GM12878 (cell line): ENCODE measurements around the gene SPATA19.

Experiments
- BHLHE40 ChIP-seq, 2 experiments: fragments of 450-650 bp in 1 of 2; IDR thresholded peaks; 2 replicates each; pipeline ENCODE4 v1.6.1; 2011 to 2017; ENCODE audit warnings: low read depth in 2 of 2, borderline replicate concordance in 1 of 2, improper control_type of control experiment in 1 of 2, low read length in 1 of 2, mild to moderate bottlenecking in 1 of 2
- EZH2 ChIP-seq: IDR thresholded peaks from 2 replicates; pipeline ENCODE4 v1.6.1; 2012; ENCODE audit warnings: low read depth, mild to moderate bottlenecking, control low read depth, inconsistent platforms, low read length, borderline replicate concordance; ENCODE audit not compliant: control insufficient read depth
- MXI1 ChIP-seq: fragments of 150-350 bp; IDR thresholded peaks from 2 replicates; pipeline ENCODE4 v1.6.1; 2011; ENCODE audit warnings: low read depth, mild to moderate bottlenecking, inconsistent platforms, low read length, improper control_type of control experiment
- POLR2A ChIP-seq: IDR thresholded peaks from 2 replicates; pipeline ENCODE4 v1.6.1; 2011; ENCODE audit warnings: low read depth, mild to moderate bottlenecking, low read length
- SIN3A ChIP-seq: IDR thresholded peaks from 2 replicates; pipeline ENCODE4 v1.6.1; 2012; ENCODE audit warnings: low read depth, low read length, improper control_type of control experiment
- STAT3 ChIP-seq: IDR thresholded peaks from 2 replicates; pipeline ENCODE4 v1.6.1; 2011; ENCODE audit warnings: low read depth, low read length, improper control_type of control experiment
- ZNF274 ChIP-seq: IDR thresholded peaks from one replicate; pipeline ENCODE4 v1.8.0; 2011; ENCODE audit not compliant: insufficient read length, insufficient read depth
- TF ChIP-seq, protein P1 (sequence below), 3 experiments: IDR thresholded peaks in 2 of 3; conservative IDR thresholded peaks in 1 of 3; 2 replicates each; pipeline ENCODE4 v1.5.1; 2011; ENCODE audit warnings: low read depth in 3 of 3, low read length in 3 of 3, mild to moderate bottlenecking in 3 of 3, control low read depth in 2 of 3, moderate library complexity in 2 of 3, inconsistent platforms in 1 of 3, mixed read lengths in 1 of 3; ENCODE audit not compliant: control insufficient read depth in 2 of 3, insufficient read depth in 1 of 3; ENCODE audit errors: extremely low read depth in 1 of 3
- TF ChIP-seq, protein P2 (sequence below): IDR thresholded peaks from 2 replicates; pipeline ENCODE4 v1.6.1; 2012; ENCODE audit warnings: mild to moderate bottlenecking, low read depth, low read length

DNA sequence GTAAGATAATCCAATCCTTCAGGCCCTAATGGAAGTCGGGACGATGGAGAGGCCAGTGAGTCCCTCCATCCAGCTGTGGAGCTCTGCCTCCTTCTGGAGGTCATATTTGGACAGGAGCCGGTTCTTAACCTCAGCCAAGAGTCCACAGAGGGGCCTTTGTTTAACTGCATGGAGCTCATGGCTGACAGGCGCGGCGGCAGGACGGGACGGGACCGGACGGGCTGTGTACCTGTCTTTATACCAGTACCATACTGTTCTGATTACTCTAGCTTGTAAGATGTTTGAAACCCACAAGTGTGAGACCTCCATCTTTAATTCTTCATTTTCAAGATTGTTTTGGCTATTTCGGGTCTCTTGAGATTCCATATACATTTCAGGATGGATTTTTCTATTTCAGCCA, 20.2 kb upstream of the SPATA19 start:
- TF ChIP-seq STAT3 (no peak), EZH2 (no peak), POLR2A (no peak), MXI1 (no peak), SIN3A (no peak), BHLHE40 (IDR thresholded peaks at IDR 0.05; ENCODE audit: borderline replicate concordance in 1 of 2, low read depth in 2 of 2, low read length in 1 of 2) (no peak), ZNF274 (no peak)
- TF ChIP-seq, protein P1, sequence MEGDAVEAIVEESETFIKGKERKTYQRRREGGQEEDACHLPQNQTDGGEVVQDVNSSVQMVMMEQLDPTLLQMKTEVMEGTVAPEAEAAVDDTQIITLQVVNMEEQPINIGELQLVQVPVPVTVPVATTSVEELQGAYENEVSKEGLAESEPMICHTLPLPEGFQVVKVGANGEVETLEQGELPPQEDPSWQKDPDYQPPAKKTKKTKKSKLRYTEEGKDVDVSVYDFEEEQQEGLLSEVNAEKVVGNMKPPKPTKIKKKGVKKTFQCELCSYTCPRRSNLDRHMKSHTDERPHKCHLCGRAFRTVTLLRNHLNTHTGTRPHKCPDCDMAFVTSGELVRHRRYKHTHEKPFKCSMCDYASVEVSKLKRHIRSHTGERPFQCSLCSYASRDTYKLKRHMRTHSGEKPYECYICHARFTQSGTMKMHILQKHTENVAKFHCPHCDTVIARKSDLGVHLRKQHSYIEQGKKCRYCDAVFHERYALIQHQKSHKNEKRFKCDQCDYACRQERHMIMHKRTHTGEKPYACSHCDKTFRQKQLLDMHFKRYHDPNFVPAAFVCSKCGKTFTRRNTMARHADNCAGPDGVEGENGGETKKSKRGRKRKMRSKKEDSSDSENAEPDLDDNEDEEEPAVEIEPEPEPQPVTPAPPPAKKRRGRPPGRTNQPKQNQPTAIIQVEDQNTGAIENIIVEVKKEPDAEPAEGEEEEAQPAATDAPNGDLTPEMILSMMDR (IDR thresholded peaks at IDR 0.05 in 2 of 3, conservative IDR thresholded peaks at IDR 0.05 in 1 of 3; ENCODE audit: control insufficient read depth in 2 of 3, extremely low read depth in 1 of 3, insufficient read depth in 1 of 3, low read depth in 3 of 3, low read length in 3 of 3): no peak
- TF ChIP-seq, protein P2, sequence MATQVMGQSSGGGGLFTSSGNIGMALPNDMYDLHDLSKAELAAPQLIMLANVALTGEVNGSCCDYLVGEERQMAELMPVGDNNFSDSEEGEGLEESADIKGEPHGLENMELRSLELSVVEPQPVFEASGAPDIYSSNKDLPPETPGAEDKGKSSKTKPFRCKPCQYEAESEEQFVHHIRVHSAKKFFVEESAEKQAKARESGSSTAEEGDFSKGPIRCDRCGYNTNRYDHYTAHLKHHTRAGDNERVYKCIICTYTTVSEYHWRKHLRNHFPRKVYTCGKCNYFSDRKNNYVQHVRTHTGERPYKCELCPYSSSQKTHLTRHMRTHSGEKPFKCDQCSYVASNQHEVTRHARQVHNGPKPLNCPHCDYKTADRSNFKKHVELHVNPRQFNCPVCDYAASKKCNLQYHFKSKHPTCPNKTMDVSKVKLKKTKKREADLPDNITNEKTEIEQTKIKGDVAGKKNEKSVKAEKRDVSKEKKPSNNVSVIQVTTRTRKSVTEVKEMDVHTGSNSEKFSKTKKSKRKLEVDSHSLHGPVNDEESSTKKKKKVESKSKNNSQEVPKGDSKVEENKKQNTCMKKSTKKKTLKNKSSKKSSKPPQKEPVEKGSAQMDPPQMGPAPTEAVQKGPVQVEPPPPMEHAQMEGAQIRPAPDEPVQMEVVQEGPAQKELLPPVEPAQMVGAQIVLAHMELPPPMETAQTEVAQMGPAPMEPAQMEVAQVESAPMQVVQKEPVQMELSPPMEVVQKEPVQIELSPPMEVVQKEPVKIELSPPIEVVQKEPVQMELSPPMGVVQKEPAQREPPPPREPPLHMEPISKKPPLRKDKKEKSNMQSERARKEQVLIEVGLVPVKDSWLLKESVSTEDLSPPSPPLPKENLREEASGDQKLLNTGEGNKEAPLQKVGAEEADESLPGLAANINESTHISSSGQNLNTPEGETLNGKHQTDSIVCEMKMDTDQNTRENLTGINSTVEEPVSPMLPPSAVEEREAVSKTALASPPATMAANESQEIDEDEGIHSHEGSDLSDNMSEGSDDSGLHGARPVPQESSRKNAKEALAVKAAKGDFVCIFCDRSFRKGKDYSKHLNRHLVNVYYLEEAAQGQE: no peak
